GM23248 (cell line): ENCODE results near the gene CARD11.

Experiments
- EZH2 ChIP-seq: fragments of 200-600 bp; sonication (generic); IDR thresholded peaks from 2 replicates; pipeline ENCODE4 v1.6.1; 2018; ENCODE audit warnings: antibody characterized with exemption, mild to moderate bottlenecking; ENCODE audit not compliant: insufficient read depth, poor library complexity, severe bottlenecking
- EZH2phosphoT487 ChIP-seq: fragments of 200-600 bp; sonication (generic); IDR thresholded peaks from 2 replicates; pipeline ENCODE4 v1.6.1; 2018; ENCODE audit warnings: antibody characterized with exemption, moderate library complexity, mild to moderate bottlenecking, low read depth; ENCODE audit not compliant: insufficient read depth

GRCh38 chr7:2956526-2957368 lies 86.9 kb downstream of the CARD11 start:
- TF ChIP-seq EZH2 (no peak), EZH2phosphoT487 (no peak)
